ENCODE measurements around the gene C10orf95.
A peak's percentile ranks its signal among the peaks of the same experiment; 100 is the strongest.

C10orf95 gene

GRCh38 chr10:102416283-102416682, 35.1 kb downstream of the C10orf95 start:
- no peak for DNase-seq (ENCODE audit: low spot score)

DNA sequence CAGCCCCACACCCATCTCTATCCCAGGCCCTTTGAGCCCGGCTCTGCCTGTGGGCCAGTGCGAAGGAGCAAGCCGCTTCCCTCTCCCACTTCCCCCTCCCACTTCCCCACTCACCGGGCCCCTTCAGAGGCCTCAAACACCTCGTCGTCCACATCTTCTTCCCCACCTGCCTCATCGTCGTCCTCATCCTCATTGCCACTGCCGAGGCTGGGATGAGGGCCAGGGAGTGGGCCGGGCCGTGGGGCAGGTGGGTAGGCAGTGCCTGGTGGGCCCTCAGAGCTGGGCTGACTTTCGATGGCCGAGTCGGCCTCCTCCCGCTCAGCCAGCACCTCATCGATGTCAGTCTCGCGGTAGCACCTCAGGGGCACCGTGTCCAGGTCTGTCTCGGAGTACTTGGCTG, 36.6 kb downstream of the C10orf95 start:
- no peak for DNase-seq (ENCODE audit: low spot score)

GRCh38 chr10:102413806-102414561, 37.4 kb downstream of the C10orf95 start:
- no peak for DNase-seq (ENCODE audit: low spot score)

DNA sequence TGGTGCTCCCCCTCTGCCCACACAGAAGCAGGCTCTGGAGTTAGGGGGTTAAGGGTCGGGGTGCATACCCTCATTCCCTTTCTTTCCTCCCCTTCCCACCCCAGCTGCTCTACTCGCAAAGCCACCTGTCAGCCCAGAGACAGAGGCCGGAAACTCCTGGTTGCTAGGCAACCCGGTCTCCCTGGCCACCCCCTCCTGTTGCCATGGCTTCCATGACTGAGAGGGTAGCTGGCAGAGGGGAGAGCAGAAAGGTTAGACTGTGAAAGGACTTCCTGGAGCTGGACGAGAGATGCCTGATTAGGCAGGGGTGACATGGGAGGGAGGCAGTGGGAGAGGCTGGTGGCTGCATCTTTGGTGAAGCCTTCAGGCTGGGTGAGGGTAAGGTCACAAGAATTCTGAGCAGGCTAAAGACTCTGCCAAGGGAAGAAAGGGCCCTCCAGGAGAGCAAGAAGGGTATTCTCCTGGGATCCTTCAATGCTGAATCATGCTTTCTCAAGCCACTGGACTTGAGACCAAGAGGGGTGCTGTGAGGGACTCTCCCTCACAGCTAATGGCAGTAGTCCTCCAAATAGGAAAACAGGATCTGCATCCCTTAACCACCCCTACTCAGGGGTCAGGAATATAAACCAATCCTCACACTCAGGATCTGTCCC, 38.2 kb downstream of the C10orf95 start:
- no peak for DNase-seq (ENCODE audit: low spot score)

DNA sequence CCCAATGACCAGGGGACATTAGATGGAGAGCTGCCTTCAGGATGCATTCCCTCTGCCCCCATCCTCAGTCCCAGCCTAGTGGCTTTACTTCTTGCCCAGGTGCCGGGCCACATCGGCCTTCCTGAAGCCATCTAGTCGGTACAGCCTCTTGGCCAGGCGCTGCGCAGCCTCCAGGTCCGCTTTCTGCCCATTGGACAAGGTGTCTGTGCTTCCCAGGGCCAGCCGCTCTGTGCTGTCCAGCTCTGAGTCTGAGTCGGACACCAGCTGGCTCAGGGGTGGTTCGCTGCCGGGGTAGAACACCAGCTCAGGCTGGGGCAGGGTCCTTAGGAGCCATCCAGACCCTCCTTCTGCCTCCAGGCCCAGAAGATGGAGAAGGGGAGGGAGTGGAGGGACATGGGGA, 39.0 kb downstream of the C10orf95 start:
- DNase-seq (ENCODE audit: low spot score): no peak

- no peak for DNase-seq (ENCODE audit: low spot score)
Measured at GRCh38 chr10:102411341-102412255, 39.7 kb downstream of the C10orf95 start.

DNA sequence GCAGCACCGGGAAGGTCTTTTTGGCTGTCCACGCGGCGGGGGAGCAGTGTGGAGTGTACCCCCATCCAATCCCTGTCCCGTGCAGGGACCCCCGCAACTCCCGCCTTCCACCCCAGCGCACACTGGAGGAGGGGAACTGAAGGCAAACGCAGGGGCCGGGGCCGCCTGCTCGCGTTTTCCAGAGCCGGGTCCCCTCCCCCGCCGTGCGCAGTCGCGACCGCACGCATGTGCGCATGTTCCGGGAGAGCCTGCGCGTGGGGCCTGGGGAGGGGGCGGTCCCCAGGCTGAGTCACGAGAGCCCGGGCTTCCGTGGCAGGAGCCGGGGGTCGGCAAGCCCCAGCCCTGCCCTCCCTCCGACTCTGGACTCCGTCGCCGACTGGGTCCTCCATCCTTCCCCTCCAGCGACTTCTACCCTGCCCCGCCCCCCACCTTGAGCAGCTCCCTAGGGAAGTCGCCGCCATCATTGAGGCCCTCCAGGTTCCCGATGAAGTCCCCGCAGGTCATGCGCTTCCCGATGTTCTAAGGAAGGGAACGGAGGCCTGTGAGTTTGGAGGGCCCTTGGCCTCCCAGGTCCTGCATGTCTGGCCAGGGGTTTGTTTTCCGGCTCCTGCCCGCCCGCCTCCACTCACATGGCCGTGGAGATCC, 40.8 kb downstream of the C10orf95 start:
- no peak for DNase-seq (ENCODE audit: low spot score)

DNA sequence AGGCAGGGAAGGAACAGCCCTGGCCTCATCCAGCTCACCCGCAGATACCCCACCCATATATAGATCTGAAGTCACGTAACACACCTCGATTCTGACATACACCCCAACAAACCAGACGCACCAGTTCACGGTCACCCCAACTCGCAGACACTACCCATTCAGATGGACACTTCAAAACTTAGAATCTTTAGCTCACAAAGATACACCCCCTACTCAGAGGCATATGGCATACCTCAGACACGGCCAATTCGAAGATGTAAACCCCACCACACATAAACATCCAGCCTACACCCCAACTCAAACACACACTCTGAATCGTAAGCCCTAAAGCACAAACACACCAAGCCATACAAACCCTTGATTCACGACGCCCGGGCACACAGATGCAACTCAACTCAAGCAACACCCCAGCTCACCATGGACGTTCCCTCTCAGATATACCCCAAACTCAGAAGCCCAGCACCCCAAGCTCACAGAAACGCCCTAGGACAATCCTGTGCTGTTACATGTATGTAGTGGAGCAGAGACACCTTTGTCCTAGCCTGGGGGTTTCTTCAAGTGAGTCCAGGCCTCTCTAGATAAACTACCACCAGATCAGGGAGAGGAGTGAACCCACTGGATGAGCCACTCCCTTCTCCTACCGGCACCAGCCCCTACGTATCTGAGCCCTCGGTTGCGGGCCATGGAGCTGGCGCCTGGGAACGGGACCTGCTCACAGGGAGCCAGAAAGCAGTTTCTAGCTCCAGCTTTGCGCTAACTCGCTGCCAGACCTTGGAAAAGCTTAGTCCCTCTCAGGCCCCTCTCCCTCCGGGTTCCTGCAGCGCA, 41.5 kb downstream of the C10orf95 start:
- no peak for DNase-seq (ENCODE audit: low spot score)

- DNase-seq (ENCODE audit: low spot score): peak; percentile 50
Measured at GRCh38 chr10:102408728-102409603, 42.4 kb downstream of the C10orf95 start.

DNA sequence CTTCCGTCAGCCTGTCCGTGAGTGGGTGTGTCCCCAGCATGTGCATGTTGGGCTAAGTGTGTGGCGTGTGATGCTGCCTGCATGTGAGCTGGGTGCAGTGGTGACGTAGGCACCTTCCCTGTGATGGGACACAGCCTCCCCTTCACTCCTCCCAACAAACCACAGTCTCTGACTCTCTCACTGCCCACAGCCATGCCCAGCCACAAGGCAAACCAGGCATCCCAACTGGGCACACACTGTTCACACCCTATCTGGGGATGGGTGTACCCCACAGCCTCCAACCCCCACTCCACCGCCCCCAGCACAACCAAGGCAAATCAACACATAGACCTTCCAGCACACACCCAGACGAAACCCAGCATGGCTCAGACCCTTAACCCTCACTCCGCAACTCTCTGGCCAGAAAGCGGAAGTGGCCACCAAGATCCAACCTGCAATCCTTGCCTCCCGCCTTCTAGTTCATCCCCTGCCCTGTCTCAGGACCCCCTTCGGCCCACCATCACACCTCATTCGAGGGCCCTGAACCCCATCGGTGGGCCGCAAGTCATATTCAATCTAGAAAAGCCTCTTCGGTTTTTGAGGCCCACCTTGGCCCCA, 43.1 kb downstream of the C10orf95 start:
- no peak for DNase-seq (ENCODE audit: low spot score)

- DNase-seq (ENCODE audit: low spot score): no peak
Measured at GRCh38 chr10:102407425-102408130, 43.8 kb downstream of the C10orf95 start.

- no peak for DNase-seq (ENCODE audit: low spot score)
Measured at GRCh38 chr10:102406815-102407214, 44.5 kb downstream of the C10orf95 start.

DNA sequence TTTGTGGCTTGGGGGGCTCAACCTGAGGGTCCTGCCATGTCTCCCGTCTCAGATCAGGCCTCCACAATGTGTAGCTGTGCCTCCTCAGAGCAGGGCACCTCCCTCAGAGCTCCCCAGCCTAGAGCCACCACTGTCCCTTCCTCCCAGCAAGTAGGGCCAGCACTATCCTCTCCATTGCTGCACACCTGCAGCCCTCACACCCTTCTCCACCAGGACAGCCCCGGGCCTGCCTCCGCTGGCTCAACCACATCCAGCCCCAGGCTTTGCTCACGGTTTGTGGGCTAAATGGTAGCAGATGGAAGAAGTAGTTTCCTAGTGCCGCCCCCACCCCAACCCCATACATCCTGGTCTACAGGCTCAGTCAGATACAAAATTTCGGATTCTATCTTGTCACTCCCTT, 45.7 kb downstream of the C10orf95 start:
- DNase-seq (ENCODE audit: low spot score): no peak

DNA sequence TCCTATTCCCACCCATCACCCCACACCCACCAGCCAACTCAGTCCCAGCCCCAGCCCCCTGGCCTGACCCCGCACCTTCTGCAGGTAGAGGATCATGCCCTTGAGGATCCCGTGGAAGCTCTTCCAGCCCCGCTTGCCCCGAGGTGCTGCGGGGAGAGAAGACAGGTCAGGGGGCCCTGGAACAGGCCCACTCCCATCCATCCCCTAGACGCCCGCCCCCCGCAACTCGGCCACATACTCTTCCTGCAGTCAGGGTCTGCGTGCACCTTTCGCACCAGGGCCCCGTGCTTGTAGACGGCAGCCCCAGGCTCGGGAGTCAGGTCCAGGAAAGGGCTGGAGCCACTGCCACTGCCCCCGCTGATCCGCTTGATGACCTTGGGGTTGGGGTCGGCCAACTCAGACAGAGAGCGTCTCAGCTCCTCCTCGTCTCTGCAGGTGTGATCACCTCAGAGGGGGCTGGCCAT, 46.2 kb downstream of the C10orf95 start:
- DNase-seq (ENCODE audit: low spot score): no peak

DNA sequence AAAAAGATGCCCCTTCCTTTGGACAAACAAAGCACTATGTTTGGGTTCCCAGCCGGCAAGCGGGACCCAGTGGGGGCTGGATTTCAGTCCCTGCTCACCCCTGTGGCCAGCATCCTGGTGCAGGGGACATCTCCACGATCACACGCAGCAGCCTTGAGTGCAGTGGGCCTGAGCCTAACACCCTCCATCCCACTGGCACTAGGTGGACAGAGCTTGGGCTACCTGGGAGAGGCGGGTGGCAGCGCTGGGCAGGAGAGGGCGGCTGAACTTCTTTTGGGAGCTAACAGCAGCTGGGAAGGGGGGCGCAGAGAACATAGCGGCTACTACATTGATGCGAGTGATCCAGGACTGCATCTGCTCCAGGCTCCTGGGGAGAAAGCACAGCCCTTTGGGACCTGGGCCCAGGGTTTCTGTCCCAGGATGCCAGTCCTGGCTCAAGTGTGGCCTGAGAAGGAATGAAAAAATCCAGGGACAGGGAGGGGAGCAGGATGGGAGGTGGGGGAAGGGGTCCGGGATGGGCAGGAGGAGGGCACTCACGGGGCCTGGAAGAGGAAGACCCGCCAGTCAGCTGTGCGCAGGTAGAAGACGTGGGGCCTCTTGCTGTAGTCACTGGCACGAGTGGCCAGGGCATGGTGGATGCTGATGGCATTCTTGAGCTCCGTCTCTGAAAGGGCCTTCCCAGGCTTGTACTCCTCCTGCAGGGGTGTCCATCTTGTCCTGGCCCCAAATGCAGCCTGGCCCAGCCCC, 46.8 kb downstream of the C10orf95 start:
- no peak for DNase-seq (ENCODE audit: low spot score)

GRCh38 chr10:102403115-102403514, 48.2 kb downstream of the C10orf95 start:
- no peak for DNase-seq (ENCODE audit: low spot score)

DNA sequence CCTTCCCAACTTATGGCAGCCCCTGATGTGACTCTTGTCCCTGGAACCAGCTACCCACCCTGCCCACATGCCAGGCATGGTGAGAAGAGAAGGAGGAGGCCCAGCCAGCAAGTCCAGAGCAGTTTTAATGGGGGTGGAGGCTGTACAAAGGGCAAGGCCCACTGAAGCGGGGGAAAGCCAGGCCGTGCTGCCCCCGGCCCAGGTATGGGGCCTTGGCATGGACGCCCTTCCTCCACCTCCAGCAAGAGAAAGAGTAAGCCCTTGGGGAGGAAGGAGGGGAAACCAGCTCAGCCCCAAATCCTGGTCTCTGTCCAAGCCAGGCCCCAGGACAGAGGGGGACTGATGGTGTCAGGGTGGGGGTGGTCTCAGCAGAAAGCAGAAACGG, 48.8 kb downstream of the C10orf95 start:
- no peak for DNase-seq (ENCODE audit: low spot score)

- DNase-seq (ENCODE audit: low spot score): no peak
Measured at GRCh38 chr10:102401735-102402511, 49.4 kb downstream of the C10orf95 start.
